ENCODE data around the gene NAB1.
A peak's percentile ranks its signal among the peaks of the same experiment; 100 is the strongest.
"Not testable (repeated sequence)": the region's sequence is repeated elsewhere in the genome, so short reads cannot be mapped to it uniquely, and the experiment has no call there.

Gene NAB1

GRCh38 chr2:190649035-190649797 lies at the start of gene NAB1:
Gene NAB1 (plus strand): TSS chr2:190649083. CDS start chr2:190659177, 10,094 bp downstream.
- peak; percentile 44 for DNase-seq

GRCh38 chr2:190599546-190600220 lies 49.2 kb upstream of the NAB1 start:
- no peak for DNase-seq

- no peak for DNase-seq
Observed at GRCh38 chr2:190600293-190601103, 48.4 kb upstream of the NAB1 start.

- DNase-seq, result no peak
Observed at GRCh38 chr2:190603374-190603773, 45.5 kb upstream of the NAB1 start.

GRCh38 chr2:190607014-190607597 lies 41.8 kb upstream of the NAB1 start:
- DNase-seq, result no peak

- no peak for DNase-seq
Observed at GRCh38 chr2:190607657-190608357, 41.1 kb upstream of the NAB1 start.

GRCh38 chr2:190608863-190609262 lies 40.0 kb upstream of the NAB1 start:
- DNase-seq, result not testable (repeated sequence)

GRCh38 chr2:190609397-190609796 lies 39.5 kb upstream of the NAB1 start:
- not testable (repeated sequence) for DNase-seq

- DNase-seq, result not testable (repeated sequence)
Observed at GRCh38 chr2:190610528-190610927, 38.4 kb upstream of the NAB1 start.

- DNase-seq, result no peak
Observed at GRCh38 chr2:190615555-190616200, 33.2 kb upstream of the NAB1 start.

GRCh38 chr2:190618030-190618429 lies 30.9 kb upstream of the NAB1 start:
- DNase-seq, result no peak

- DNase-seq, result no peak
Observed at GRCh38 chr2:190625691-190626090, 23.2 kb upstream of the NAB1 start.

- no peak for DNase-seq
Observed at GRCh38 chr2:190626641-190627210, 22.2 kb upstream of the NAB1 start.

- DNase-seq, result no peak
Observed at GRCh38 chr2:190627448-190628412, 21.2 kb upstream of the NAB1 start.

- no peak for DNase-seq
Observed at GRCh38 chr2:190628591-190629319, 20.1 kb upstream of the NAB1 start.

GRCh38 chr2:190634381-190634780 lies 14.5 kb upstream of the NAB1 start:
- no peak for DNase-seq

- DNase-seq, result no peak
Observed at GRCh38 chr2:190635781-190636180, 13.1 kb upstream of the NAB1 start.

GRCh38 chr2:190636361-190636760 lies 12.5 kb upstream of the NAB1 start:
- DNase-seq, result no peak

- DNase-seq, result no peak
Observed at GRCh38 chr2:190637281-190637734, 11.6 kb upstream of the NAB1 start.
